ENCODE data around the gene RGS17.

- no peak for TF ChIP-seq CTCF (IDR thresholded peaks at IDR 0.05)
- TF ChIP-seq ZFX (IDR thresholded peaks at IDR 0.05; ENCODE audit: borderline replicate concordance) = no peak
Measured at GRCh38 chr6:153015094-153015640, 115.9 kb downstream of the RGS17 start.
